HUDEP-2 (cell line): Measurements from ENCODE around the gene MRGPRF.
A peak's percentile ranks its signal among the peaks of the same experiment; 100 is the strongest.

Experiments used
- DNase-seq, 76 experiments: peaks; one replicate each; lab custom pipeline; 2025; ENCODE audit not compliant: unreplicated experiment in 76 of 76; lab: John Stamatoyannopoulos, UW

Gene MRGPRF

GRCh38 chr11:68969386-68969785, 43.7 kb downstream of the MRGPRF start:
- DNase-seq, result no peak

GRCh38 chr11:68968306-68969250, 44.5 kb downstream of the MRGPRF start:
- no peak for DNase-seq

DNA sequence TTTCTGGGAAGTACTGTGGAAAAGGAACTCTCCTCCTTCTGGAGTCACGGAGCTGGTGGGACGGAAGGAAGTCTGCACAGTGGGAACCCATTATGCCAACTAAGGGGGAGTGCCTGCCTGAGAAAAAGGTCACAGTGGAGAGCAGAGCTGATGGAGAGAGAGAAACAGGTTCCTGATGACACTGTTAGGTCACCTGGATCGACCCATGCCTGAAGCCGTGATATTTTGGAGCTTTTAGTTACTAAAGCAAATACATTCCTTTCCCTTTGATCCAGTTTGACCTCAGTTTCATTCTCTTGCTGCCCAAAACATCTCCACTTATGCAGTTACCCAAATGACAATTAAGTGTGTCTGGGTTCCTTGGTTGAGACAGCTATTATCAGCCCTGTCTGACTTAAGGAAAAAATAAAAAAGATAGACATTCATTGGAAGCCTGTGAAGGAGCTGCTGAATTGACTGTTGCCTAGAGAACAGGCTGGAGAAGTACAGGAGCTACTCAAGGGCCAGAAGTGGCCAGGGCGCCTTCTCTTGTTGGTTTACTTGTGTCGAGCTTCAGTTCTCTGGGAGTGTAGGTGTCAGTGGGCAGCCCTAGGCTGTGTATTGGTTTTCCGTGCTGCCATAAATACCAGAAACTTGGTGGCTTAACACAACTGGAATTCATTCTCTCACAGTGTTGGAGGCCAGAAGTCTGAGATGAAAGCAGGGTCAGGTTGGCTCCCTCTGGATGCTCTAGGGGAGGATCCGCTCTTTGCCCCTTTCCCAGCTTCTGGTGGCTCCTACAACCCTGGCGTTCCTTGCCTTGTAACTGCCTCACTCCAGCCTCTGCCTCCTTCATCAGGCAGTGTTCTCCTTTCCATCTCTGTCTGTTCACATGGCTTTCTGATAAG, 45.9 kb downstream of the MRGPRF start:
- no peak for DNase-seq

GRCh38 chr11:68965901-68966853, 46.9 kb downstream of the MRGPRF start:
- no peak for DNase-seq

- DNase-seq, result no peak
Observed at GRCh38 chr11:68963779-68964178, 49.3 kb downstream of the MRGPRF start.

GRCh38 chr11:68962527-68963250, 50.4 kb downstream of the MRGPRF start:
- DNase-seq, result no peak

DNA sequence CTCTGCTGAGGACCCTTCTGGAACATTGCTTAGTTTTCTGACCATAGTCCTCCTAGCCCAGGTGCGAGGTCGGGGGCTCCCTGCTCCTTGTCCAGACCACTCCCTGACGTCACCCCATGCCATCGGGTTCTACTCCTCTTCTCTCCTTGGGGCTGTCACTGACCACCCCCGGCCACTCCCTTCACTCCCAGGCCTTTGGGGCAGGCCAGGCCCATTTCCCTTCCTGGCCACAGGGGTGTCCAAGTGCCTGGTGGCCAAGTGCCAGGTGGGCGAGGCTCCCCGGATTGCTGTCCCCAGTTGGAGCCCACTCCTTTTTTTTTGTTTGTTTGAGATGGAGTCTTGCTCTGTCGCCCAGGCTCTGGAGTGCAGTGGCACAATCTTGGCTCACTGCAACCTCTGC, 51.8 kb downstream of the MRGPRF start:
- no peak for DNase-seq

- no peak for DNase-seq
Observed at GRCh38 chr11:68960294-68961071, 52.6 kb downstream of the MRGPRF start.

DNA sequence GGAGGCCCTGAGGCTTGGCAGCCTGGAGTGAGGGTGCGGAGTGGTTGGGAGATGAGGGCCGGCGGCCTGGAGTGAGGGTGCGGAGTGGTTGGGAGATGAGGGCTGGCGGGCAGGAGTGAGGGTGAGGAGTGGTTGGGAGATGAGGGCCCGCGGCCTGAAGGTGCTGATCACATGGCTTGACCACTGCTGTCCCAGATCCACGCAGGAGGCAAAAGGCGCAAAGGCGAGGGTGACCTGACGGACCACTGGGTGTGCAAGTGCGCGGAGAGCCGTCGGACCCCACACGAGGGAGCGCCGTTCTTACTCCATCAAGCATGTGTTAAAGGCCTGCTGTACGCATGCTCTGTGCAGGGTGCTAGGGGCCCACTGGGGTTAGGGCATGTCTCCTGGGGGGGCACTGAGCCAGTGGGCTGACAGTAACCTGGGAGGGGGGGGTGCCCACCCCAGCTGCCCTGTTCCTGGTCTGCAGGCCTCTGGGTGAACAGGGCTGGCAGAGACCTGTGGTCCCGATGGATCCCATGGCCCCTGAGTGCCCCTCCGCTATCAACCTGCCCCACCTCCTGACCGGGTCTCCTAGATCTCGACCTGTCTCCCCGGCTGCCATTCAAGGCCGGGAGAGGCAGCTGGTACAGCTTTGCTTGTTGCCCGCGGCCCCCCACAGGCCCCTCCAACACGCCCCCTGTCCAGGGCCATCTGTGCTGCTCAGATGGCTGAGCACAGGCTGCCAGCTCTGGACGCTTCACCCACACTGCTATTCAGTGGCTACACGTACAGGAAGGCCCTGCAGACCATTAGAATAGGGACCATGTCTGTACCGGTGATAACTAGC, 53.4 kb downstream of the MRGPRF start:
- no peak for DNase-seq

GRCh38 chr11:68958211-68958610, 54.8 kb downstream of the MRGPRF start:
- DNase-seq, result no peak

- no peak for DNase-seq
Observed at GRCh38 chr11:68956547-68957254, 56.3 kb downstream of the MRGPRF start.

- DNase-seq, result peak in 20 of 76 experiments; percentile 2 to 38 (median 10)
Observed at GRCh38 chr11:68956142-68956541, 56.9 kb downstream of the MRGPRF start.

GRCh38 chr11:68955607-68955958, 57.5 kb downstream of the MRGPRF start:
- no peak for DNase-seq

DNA sequence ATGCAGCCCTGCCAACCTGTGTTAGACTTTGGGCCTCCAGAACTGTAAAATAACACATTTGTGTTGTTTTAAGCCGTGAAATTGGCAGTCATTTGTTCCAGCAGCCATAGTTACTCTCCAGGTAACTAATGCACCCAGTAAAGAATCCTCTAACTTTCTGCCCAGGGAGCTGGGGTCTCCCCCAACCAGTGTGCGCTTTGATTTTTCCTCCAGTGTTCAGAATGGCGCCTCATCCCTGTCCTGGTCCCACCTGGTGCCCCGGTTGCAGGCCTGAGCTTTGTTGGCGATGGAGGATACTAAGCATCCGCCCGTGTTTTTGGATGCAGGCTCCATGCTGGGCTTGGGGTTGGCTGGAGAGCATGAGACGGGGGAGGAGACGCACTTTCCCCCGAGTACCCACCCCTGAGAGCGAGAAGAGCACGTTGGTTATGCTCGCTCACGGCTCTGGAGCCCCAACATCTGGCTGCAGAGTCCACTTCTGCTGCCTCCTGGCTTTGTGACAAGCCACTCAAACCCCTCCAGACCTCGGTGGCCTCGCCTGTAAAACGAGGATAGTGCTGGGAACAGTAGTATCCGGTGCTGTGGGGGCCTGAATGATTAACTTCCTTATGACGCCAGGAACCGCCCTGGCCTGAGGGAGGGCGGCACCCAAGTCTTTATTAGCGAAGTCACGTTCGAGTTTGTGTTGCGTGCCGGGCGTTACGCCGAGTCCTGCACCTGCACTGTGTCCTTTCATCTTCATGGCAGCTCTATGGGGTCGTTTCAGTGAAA, 58.0 kb downstream of the MRGPRF start:
- peak in 12 of 76 experiments; percentile 6 to 42 (median 13) for DNase-seq
